ENCODE data around the gene P3H3.

Gene P3H3

GRCh38 chr12:6807170-6807569 lies 21.0 kb upstream of the P3H3 start:
- no peak overlapping the region for H3K4me3 ChIP-seq (ENCODE audit: low read length)
- no peak for TF ChIP-seq CTCF (IDR thresholded peaks at IDR 0.05; ENCODE audit: insufficient read depth, low read depth, low read length, missing control alignments)
- no peak for DNase-seq (ENCODE audit: low read depth)

- no peak for TF ChIP-seq CTCF (IDR thresholded peaks at IDR 0.05; ENCODE audit: insufficient read depth, low read depth, low read length, missing control alignments)
- no peak overlapping the region for H3K4me3 ChIP-seq (ENCODE audit: low read length)
- no peak for DNase-seq (ENCODE audit: low read depth)
Measured at GRCh38 chr12:6809056-6809455, 19.2 kb upstream of the P3H3 start.

GRCh38 chr12:6810758-6811157 lies 17.4 kb upstream of the P3H3 start:
- H3K4me3 ChIP-seq (ENCODE audit: low read length), result no peak overlapping the region
- no peak for TF ChIP-seq CTCF (IDR thresholded peaks at IDR 0.05; ENCODE audit: insufficient read depth, low read depth, low read length, missing control alignments)
- no peak for DNase-seq (ENCODE audit: low read depth)

GRCh38 chr12:6813363-6813762 lies 14.8 kb upstream of the P3H3 start:
- TF ChIP-seq CTCF (IDR thresholded peaks at IDR 0.05; ENCODE audit: insufficient read depth, low read depth, low read length, missing control alignments), result no peak
- DNase-seq (ENCODE audit: low read depth), result no peak
- H3K4me3 ChIP-seq (ENCODE audit: low read length), result no peak overlapping the region

GRCh38 chr12:6816598-6816997 lies 11.6 kb upstream of the P3H3 start:
- no peak overlapping the region for H3K4me3 ChIP-seq (ENCODE audit: low read length)
- TF ChIP-seq CTCF (IDR thresholded peaks at IDR 0.05; ENCODE audit: insufficient read depth, low read depth, low read length, missing control alignments), result no peak
- DNase-seq (ENCODE audit: low read depth), result no peak

GRCh38 chr12:6817098-6817497 lies 11.1 kb upstream of the P3H3 start:
- no peak overlapping the region for H3K4me3 ChIP-seq (ENCODE audit: low read length)
- no peak for DNase-seq (ENCODE audit: low read depth)
- no peak for TF ChIP-seq CTCF (IDR thresholded peaks at IDR 0.05; ENCODE audit: insufficient read depth, low read depth, low read length, missing control alignments)

- DNase-seq (ENCODE audit: low read depth), result no peak
- TF ChIP-seq CTCF (IDR thresholded peaks at IDR 0.05; ENCODE audit: insufficient read depth, low read depth, low read length, missing control alignments), result no peak
- H3K4me3 ChIP-seq (ENCODE audit: low read length), result no peak overlapping the region
Measured at GRCh38 chr12:6817662-6818157, 10.5 kb upstream of the P3H3 start.
